Measurements from ENCODE around the gene REEP6.

The REEP6 gene

DNA sequence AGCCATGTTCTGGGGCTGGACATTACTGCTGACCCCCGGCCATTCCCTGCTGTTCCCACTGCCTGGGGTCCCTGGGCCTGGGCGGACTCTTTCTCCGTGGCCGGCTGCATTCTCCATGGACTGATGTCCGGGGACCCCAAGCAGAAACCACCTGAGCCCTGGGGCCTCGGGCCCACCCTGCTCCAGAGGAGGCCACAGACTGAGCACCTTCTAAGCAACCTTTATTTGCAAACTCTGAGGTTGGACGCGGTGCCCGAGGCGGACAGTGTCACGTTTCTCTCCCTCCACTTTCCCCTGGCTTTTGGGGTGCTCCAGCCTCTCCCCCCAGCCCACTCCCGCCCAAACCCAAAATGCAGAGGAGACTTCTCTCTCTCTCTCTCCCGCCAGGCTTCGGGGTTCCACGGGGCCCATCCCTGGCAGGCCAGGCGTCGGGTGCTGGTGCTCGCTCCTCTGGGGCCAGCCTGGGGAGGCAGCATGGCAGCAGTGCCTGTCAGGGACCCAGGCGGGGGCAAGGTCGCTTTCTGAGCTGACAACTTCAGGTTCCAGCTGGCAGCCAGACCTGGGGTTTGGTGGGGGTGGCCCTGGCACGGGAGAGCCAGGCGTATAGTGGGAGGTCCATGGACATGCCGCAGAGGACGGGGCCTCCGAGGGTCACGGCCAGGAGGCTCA, 9.6 kb upstream of the REEP6 start:
- no peak for DNase-seq (ENCODE audit: low read depth in 1 of 2, low spot score in 1 of 2)
- TF ChIP-seq GABPA (IDR thresholded peaks at IDR 0.05; ENCODE audit: low read depth): no peak
- TF ChIP-seq, protein P1, sequence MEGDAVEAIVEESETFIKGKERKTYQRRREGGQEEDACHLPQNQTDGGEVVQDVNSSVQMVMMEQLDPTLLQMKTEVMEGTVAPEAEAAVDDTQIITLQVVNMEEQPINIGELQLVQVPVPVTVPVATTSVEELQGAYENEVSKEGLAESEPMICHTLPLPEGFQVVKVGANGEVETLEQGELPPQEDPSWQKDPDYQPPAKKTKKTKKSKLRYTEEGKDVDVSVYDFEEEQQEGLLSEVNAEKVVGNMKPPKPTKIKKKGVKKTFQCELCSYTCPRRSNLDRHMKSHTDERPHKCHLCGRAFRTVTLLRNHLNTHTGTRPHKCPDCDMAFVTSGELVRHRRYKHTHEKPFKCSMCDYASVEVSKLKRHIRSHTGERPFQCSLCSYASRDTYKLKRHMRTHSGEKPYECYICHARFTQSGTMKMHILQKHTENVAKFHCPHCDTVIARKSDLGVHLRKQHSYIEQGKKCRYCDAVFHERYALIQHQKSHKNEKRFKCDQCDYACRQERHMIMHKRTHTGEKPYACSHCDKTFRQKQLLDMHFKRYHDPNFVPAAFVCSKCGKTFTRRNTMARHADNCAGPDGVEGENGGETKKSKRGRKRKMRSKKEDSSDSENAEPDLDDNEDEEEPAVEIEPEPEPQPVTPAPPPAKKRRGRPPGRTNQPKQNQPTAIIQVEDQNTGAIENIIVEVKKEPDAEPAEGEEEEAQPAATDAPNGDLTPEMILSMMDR (IDR thresholded peaks at IDR 0.05; ENCODE audit: insufficient read depth, low read length): no peak
- TF ChIP-seq, protein P2, sequence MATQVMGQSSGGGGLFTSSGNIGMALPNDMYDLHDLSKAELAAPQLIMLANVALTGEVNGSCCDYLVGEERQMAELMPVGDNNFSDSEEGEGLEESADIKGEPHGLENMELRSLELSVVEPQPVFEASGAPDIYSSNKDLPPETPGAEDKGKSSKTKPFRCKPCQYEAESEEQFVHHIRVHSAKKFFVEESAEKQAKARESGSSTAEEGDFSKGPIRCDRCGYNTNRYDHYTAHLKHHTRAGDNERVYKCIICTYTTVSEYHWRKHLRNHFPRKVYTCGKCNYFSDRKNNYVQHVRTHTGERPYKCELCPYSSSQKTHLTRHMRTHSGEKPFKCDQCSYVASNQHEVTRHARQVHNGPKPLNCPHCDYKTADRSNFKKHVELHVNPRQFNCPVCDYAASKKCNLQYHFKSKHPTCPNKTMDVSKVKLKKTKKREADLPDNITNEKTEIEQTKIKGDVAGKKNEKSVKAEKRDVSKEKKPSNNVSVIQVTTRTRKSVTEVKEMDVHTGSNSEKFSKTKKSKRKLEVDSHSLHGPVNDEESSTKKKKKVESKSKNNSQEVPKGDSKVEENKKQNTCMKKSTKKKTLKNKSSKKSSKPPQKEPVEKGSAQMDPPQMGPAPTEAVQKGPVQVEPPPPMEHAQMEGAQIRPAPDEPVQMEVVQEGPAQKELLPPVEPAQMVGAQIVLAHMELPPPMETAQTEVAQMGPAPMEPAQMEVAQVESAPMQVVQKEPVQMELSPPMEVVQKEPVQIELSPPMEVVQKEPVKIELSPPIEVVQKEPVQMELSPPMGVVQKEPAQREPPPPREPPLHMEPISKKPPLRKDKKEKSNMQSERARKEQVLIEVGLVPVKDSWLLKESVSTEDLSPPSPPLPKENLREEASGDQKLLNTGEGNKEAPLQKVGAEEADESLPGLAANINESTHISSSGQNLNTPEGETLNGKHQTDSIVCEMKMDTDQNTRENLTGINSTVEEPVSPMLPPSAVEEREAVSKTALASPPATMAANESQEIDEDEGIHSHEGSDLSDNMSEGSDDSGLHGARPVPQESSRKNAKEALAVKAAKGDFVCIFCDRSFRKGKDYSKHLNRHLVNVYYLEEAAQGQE (IDR thresholded peaks at IDR 0.05; ENCODE audit: insufficient replicate concordance, low read depth): no peak
- no peak overlapping the region for H3K27ac ChIP-seq (replicated peaks)
- H3K4me3 ChIP-seq (replicated peaks; ENCODE audit: insufficient read depth, low read length): no peak overlapping the region
- no peaks in the 10 kb centered on the region for H3K27me3 ChIP-seq (ENCODE audit: insufficient read depth, poor library complexity, severe bottlenecking)

DNA sequence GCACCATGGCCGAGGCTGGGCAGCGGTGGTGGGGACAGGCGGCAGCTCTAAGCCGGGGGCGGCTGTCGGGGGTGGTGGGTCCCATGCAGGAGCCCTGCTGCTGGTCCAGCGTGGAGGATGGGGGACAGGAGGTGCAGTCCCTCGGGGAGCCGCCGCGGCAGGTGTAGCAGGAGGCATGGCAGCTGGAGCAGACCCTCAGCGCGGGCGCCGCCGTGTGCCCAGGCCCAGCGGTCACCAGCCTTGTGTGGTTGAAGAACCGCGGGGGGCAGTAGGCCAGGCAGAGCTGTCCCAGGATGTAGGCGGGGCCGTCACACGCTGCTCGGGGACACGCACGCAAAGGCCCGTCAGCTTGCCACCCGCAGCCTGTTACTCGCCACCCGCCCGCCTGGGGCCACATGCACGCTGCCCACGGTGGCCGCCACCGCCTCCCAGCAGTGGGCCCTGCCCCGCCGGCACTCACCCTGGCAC, 9.1 kb upstream of the REEP6 start:
- no peak for DNase-seq (ENCODE audit: low read depth in 1 of 2, low spot score in 1 of 2)
- TF ChIP-seq, protein P1 (IDR thresholded peaks at IDR 0.05; ENCODE audit: insufficient read depth, low read length): no peak
- no peak for TF ChIP-seq POLR2AphosphoS5 (IDR thresholded peaks at IDR 0.05; ENCODE audit: low read depth)
- TF ChIP-seq, protein P2 (IDR thresholded peaks at IDR 0.05; ENCODE audit: insufficient replicate concordance, low read depth): no peak
- no peak for TF ChIP-seq GABPA (IDR thresholded peaks at IDR 0.05; ENCODE audit: low read depth)
- no peak for TF ChIP-seq SPI1 (IDR thresholded peaks at IDR 0.05; ENCODE audit: borderline replicate concordance, low read depth)

DNA sequence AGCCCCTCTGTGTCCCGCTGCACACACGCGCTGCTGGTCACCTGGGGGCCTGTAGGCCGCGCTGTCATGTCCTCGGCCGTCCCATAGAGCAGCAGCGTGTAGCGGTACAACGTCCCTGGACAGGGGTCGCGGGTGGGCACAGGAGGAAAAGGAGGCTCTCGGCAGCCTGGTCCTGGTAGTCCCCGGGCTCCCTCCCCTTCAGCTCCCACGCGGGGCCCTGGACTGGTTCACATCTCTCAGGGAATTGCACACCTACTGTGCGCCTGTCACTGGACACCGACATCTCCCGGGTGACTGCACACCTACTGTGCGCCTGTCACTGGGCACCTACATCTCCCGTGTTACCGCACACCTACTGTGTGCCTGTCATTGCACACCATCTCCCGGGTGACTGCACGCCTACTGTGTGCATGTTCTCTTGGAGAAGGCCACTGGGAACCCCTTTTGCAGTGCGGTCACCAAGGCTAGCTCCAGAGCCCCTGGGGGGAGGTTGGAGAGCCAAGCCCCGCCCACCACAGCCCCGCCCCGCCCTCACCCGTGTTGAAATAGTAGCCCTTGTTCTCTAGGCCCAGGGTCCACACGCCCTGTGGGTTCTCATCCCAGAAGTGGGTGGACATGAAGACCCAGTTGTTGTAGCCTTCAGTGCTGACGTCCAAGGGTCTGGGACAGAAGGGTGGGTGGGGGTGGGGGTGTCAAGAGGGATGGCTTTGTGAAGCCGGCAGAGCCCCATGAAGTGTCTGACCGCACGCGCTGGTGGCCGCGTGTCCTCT, 8.4 kb upstream of the REEP6 start:
- Histone ChIP-seq H3K27ac (replicated peaks) (no peak overlapping the region), H3K4me3 (replicated peaks; ENCODE audit: insufficient read depth, low read length) (no peak overlapping the region), H3K27me3 (ENCODE audit: insufficient read depth, poor library complexity, severe bottlenecking) (no peaks in the 10 kb centered on the region)
- TF ChIP-seq POLR2AphosphoS5 (IDR thresholded peaks at IDR 0.05; ENCODE audit: low read depth): no peak
- no peak for TF ChIP-seq GABPA (IDR thresholded peaks at IDR 0.05; ENCODE audit: low read depth)
- TF ChIP-seq, protein P2 (IDR thresholded peaks at IDR 0.05; ENCODE audit: insufficient replicate concordance, low read depth): no peak
- TF ChIP-seq SPI1 (IDR thresholded peaks at IDR 0.05; ENCODE audit: borderline replicate concordance, low read depth): no peak
- TF ChIP-seq, protein P1 (IDR thresholded peaks at IDR 0.05; ENCODE audit: insufficient read depth, low read length): no peak
- DNase-seq (ENCODE audit: low read depth in 1 of 2, low spot score in 1 of 2): no peak

More for the DNA sequence above, 9.1 kb upstream of the REEP6 start:
- H3K27me3 ChIP-seq (ENCODE audit: insufficient read depth, poor library complexity, severe bottlenecking): no peaks in the 10 kb centered on the region
- no peak overlapping the region for H3K4me3 ChIP-seq (replicated peaks; ENCODE audit: insufficient read depth, low read length)
- H3K27ac ChIP-seq (replicated peaks): no peak overlapping the region

All from HL-60 (cell line).